ENCODE data around the gene CD55.
"Not testable (repeated sequence)": the region's sequence is repeated elsewhere in the genome, so short reads cannot be mapped to it uniquely, and the experiment has no call there.

The CD55 gene

DNA sequence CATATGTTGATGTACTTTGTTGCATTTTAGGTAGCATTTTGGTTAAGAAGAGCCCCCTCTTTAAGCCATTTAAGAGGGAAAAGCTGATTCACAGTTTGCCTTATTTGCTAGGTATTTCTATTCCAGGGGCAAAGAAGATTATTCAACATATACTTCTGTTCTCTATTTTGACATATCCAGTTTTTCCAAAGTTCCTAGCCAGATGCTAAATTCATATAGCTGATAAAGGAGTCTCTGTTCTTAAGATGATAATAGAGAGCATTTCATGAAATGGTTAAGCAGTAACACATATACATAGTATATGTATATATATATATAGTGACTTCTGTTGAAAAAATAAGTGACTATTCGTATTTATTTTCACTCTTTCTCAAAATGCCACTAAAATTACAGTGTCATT is 15.5 kb upstream of the CD55 start:
- no peak for DNase-seq (ENCODE audit: low read depth)

DNA sequence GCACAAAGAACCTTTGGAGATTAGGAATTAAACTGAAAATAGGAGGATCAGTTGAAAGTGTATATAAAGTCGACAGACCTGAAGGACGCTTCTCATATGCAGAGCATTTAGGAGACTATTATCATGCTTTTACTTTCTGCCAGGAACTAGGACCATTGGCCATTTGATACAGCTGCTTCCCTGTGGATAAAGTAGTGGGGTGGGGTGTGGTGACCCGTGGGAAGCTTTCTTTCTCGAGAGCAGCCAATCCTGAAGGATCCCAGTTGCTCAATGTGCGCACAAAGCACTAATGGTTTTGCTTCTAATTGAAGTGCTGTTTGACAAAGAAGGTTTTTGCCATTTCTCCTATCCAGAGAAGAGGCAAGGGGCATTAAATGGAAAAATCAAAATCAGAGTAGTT is 14.9 kb upstream of the CD55 start:
- no peak for DNase-seq (ENCODE audit: low read depth)

DNA sequence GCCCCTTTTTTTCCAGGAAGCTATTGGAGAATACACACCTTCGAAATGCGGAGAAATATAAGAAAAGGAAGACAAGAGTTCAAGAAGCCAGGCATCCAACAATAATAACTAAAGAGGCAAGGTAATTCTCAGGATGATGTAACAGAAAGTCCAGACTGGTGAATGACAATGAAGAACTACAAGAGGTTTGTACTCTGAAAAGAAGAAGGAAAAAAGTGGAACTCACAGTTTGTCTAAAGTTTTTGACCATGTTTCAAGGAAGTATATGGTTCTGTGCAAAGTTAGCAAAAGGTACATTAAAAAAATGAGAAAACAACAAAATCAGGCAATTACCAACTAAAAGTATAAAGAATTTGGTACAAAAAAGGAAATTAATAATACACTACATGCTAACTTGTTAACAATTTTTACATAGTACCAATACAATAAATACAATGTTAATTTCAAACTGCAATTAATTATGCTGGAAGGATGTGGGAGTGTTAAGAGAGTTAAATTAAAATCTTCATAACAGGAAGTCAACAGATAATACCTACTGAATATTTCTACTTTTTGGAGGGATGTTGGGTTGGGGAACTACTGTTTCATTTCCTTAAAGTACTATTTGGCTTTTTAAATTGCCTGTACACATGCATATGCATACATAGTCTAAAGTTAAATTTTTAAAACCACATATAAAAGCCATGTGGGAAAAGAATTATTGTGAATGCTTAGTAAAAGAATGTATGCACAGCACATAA is 12.9 kb upstream of the CD55 start:
- no peak for DNase-seq (ENCODE audit: low read depth)

DNA sequence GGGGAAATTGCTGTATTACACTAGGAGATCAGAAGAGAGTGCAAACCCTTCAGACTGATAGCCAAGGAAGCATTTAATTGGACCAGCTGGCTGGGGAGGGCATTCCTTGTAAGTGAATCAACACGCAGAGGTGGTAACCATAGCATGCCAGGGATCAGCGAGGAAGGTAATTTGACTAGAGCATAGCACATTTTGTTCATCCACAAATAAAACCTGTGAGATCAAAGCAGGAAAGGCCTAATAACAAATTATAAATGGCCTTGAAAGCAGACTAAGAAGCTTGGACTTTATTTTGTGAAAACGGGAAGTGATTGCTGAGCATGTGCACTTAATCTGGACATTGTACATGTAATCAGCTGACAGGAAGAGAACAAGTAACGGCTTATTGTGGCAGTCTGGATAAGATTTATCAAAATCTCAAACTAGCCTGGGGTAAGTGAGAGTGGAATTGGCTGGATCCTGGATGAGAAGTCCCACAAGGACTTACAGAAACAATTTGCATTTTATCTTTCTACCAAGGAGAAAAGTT is 11.7 kb upstream of the CD55 start:
- DNase-seq (ENCODE audit: low read depth) = no peak

DNA sequence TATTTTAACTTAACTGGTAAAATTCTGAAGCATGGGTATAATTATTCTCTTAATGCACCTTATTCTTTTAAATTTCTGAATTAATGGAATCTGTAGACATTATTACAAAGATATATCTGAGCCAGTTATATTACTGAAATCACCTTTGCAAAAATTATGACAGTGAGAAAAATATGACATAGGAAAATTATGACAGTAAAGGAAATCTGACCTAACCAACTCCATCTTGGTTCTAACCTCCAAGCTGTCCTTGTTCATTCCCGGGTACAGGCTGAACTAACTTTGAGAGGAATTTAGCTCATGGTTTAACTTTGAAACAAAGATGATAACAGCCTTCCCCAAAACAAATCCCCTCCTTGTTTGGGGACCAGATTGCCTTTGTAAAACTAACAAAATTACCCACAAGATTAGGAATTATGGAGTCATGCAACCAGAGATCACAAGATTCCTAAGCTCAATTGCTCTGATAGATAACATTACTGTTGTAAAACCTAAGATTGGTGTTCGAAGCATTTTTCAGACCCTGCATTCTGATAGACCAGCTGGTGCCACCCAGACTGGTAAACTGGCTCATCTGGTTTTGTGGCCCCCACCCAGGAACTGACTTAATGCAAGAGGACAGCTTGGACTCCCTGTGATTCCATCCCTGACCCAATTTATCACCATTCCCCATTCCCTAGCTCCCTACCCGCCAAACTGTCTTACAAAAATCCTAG is 9.4 kb upstream of the CD55 start:
- DNase-seq (ENCODE audit: low read depth) = no peak

DNA sequence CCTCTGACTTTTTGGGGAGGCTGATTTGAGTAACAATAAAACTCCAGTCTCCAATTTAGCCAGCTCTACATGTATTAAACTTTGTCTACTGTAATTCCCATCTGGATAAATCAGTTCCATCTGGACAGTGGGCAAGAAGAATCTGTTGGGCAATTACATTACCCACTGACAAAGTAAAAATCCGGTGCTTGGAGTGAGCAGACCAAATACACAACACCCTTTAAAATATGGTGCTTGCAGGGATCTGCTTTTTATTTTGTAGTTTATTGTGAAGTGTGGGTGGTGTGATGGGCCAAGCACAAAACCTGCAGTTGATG is 8.9 kb upstream of the CD55 start:
- DNase-seq (ENCODE audit: low read depth) = no peak

DNA sequence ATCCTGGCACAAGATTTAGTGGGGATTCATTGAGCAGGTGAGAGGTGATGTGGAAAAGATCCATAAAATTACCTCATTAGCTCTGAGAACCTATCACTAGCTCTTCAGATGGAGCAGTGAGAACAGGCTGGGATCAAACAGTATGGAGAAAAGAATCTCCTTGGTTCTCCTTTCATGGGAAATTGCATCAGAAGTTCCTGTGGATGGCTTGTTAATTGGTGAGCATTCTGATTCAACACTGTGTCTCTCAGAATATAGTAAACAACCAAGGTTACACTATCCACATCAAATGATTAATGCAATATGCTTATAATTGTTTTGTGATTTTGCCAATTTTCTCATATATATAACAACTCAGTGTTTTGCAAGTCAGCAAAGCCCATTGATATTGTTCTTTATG is 8.3 kb upstream of the CD55 start:
- DNase-seq (ENCODE audit: low read depth) = no peak

DNA sequence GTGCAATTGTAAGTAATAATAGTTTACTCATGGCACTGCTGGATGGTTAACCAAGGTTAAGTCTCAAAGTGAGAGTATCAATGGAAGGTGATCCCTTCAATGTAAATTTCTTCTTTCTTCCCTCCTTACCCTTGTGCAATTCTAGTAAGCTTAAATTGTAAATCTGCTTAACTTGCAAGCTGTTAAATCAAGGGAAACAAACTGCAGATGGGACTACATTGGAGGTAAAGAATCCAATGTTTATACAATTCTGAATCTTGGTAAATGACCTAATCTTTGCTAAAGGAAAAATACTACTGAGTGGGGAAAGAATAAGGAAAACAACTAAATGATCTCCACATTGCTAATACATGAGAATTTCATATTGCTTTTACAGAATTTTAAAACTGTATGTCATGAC is 6.7 kb upstream of the CD55 start:
- no peak for DNase-seq (ENCODE audit: low read depth)

DNA sequence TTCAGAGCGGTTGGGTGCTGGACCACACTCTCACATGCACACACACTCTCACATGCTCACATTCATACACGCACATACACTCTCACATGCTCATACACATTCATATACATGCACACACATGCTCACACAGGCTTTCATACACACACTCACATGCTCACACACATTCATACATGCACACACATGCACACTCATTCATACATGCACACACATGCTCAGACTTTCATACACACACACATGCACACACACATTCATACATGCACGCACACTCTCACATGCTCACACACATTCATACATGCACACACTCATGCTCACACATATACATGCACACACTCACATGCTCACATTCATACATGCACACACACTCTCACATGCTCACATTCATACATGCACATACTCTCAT is 6.0 kb upstream of the CD55 start:
- no peak for DNase-seq (ENCODE audit: low read depth)

DNA sequence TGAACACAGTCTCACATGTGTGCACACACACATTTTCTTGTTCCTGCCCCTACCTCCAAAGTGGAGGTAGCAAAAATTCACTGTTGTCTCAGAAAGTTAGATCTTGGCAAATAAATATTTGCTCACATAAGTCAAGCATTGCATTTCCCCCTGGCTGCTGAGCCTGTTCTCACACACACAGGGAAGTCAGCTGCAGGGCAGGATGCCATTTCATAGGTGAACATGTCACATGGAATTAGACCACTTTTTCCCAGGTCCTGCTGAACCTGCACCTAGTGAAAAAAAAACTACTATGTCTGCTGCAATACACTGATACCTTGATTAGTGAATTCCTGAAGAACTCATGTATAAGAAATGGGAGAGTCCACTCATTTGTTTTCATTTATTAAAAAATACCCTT is 5.3 kb upstream of the CD55 start:
- no peak for DNase-seq (ENCODE audit: low read depth)

DNA sequence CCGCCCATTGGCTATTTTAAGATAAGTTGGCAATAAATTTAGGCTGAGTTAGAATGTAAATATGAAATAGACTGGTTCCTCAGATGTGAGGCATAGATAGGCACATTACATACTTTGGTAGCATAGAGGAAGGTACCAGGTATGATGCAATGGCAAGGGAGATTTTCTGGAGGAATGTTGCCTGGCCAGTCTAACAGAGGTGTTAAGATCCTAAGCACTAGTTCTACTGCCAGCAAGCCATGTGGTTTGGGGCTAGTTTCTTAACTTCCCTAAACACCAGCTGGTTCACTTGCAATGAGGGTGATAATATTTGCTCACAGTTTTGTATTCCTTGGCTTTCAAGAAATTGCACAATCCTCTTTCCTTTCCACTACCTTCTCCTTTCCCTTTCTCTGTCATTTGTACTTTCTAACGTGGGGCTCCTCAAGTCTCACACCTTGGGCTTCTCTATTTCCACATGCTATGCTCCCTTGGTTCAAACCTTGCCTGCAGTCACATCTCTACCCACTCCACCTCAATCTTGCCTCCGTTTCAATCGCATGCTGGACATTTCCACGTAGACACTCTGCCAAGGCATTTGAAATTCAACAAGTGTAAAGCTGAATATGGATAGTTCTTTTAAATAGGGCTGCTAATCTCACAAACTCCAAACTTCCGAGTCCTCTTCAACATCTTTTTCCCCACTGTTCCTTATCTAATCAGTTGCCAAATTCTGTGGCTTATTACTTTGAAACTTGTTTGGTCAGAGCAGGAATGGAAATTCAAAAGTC is 4.7 kb upstream of the CD55 start:
- no peak for DNase-seq (ENCODE audit: low read depth)

DNA sequence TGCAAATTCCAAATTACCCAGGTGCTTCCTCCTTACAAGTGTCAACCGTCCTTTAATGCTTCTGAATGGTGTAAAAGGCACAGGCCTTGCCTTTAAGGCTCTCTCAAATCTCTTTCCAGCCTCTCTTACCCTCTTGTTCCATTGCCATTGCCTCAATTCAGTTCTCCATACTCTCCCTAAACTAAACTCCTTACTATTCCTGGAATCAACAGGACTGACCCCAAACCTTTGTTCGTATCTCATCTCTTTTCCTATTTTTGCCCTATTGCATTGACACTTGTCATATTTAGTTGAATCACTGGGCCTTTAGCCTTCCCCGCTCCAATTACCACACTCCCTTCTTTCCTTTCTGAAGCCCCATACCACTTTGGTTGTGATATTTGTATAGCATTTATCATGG is 3.9 kb upstream of the CD55 start:
- no peak for DNase-seq (ENCODE audit: low read depth)

DNA sequence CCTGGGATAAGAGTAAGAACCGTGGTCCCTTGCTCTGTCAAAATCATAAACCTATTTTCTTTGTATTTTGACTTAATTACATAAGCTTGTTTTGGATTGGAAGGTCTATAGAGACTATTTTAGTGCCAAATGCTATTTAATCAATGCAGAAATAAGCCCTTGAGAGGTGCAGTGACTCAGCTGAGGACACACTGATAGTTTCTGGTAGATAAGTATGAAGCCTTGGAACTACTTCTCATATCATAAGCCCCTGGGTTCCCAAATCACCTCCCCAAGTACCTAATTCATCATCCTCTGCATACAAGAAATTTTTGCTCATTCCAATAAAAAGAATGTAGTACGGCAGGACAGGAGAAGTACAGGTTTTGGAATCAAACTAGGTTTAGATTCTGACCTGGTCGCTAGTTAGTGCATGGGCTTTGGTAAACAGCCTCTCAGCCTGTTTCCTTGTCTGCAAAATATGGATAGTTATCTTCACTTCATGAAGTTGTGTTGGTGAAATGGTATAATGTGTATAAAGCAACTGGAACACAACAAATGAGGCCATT is 3.3 kb upstream of the CD55 start:
- DNase-seq (ENCODE audit: low read depth) = no peak

DNA sequence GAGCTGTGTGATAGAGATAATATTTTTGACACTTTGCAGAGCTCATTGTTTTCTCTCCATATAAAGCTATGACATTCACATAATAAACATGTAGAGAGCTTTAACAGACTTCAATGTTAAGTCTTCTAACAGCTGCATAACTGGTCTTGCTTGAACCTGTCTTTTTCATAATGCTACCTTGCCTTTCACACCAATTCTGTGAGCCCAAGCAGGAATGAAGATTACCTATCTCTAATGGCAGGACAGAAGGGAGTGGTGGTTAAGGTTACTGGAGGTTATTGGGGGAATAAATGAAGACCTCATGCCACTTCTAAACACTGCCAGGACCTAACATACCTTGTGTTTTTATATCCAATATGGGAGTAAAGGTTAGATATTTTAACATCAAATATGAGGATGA is 2.3 kb upstream of the CD55 start:
- no peak for DNase-seq (ENCODE audit: low read depth)

DNA sequence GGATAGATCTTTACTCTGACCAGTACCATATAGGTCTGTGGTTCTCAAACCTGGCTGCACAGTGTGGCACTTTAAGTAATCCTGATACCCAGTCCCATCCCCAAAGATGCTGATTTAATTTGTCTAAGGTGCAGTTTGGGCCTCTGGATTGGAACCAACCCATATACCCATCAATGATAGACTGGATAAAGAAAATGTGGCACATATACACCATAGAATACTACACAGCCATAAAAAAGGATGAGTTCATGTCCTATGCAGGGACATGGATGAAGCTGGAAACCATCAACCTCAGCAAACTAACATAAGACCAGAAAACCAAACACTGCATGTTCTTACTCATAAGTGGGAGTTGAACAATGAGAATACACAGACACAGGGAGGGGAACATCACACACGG is 1.4 kb upstream of the CD55 start:
- not testable (repeated sequence) for DNase-seq (ENCODE audit: low read depth)

DNA sequence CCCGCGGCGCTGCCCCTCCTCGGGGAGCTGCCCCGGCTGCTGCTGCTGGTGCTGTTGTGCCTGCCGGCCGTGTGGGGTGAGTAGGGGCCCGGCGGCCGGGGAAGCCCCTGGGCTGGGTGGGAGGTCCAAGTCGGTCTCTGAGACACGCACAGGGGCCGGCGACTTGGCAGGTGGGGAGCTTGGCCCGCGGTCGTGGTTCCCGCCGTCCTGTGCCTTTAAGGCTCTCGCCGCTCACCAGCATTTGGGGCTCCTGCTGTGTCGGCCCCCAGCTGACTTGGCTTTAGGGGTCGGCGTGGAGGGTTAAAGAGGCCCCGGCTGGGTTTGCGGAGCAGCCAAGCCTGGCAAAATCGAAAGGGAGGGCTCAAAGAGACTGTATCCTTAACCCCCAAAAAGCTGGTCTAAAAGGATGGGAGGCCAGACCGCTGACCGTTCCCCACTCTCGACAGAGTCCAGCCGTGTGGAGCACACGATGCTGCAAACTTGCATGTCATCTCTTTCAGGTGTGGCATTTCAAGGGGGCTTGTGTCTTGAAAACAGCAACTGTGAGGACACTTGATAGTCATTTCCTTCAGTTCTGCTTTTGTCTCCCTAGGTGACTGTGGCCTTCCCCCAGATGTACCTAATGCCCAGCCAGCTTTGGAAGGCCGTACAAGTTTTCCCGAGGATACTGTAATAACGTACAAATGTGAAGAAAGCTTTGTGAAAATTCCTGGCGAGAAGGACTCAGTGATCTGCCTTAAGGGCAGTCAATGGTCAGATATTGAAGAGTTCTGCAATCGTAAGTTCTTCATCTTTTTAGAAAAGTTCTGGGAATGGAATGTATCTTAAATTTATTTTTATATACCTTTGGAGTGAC is 540 bp downstream of the CD55 start:
- DNase-seq (ENCODE audit: low read depth) = no peak

DNA sequence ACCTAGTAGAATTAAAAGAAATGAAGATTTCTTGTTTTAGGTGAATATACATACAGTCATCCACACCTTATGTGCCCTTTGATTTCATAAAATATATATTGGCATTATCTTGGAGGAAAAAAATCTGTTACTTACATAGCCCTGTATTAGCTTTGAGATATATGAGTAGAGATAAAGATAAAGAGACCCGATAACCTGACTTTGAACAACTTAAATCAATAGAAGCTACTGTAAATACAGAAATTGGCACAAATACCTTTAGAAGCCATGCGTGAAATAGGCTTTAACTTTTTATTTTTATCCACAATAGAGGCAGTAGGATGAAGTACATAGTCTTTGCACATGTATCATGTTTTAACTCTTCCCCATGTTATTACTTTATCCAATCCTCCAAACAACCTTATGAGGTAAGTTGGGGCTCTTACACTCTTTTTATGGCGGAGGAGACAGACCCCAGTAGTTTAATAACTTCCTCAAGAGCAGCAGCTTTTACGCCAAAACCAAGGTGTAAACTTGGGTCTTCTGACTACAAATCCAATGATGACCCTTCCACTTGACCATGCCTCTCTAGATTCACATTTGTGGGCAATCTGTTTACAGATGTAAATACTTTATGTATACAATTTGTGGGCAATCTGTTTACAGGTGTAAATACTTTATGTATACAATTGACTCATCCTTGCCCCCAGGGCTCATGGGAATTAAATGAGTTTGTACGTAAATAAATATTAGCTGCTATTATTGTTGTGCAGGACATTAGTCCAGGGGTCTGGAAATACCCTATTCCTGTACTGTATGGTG is 2.1 kb downstream of the CD55 start:
- DNase-seq (ENCODE audit: low read depth) = no peak

DNA sequence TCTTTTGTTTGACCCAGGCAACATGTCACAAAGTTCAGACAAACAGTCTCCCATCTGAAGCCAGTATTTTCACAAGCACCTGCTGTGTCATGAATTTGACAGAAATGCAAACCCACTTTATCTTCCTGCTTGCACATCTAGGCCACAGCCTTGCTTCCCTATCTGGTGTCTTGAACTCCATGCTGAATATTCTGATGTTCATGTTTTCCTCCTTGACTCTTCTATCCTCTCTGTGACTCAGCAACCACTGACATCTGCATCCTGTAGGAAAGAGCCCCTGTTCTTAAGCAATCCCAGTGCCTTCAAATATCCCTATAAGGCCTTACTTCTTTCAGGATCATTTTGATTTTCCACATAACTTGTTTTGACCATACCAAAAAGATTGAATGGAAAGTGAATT is 6.5 kb downstream of the CD55 start:
- DNase-seq (ENCODE audit: low read depth) = no peak

DNA sequence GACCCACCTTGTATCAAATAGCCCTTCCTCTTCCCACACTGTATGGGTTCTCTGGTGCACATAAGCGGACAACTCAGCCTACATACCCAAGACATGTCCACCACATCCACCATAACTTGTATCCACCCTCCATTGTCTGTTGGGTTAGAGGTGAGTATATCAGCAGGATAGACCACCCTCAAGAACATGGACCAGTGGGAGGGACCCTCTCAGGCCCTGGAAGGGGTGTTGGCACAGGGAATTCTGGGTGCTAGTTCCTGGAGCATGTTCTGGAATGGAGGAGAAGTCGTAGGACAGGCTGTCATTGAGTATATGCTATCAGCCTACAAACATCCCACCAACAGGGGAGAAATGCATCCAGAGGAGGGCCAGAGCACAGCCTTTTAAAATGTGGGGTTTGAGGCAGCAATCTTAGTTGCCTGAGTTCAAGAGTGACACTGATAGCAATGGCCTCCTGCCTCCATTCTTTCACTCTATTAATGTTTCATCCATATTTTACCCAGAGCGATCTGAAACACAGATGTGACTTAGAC is 7.5 kb downstream of the CD55 start:
- DNase-seq (ENCODE audit: low read depth) = no peak

DNA sequence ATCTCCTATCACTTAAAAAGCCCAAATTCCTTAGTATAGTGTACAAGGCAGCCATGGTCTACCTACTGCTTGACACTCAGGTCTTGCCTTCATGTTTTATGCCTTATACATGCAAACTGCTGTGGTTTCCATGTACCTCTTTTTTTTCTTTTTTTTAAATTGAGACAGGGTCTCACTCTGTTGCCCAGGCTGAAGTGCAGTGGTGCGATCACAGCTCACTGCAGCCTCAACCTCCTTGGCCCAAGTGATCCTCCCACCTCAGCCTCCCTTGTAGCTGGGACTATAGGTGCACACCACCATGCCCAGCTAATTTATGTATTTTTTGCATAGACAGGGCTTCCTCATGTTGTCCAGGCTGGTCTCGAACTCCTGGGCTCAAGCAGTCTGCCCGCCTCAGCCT is 8.0 kb downstream of the CD55 start:
- no peak for DNase-seq (ENCODE audit: low read depth)

All from activated T-helper 9 cell treated with anti-CD3 and anti-CD28 coated beads, Interleukin-2, amount 50 U/mL, for 16 hours (primary cell).